Left renal pelvis (tissue), 4 donors: ENCODE data around the gene TP53BP2. TPM values are rescaled to one million over a fixed set of nuclear protein-coding genes. Genes with fewer than 3 reads are reported as not detected.

Experiments used
- DNase-seq, 4 donors: peaks; one replicate each; pipeline ENCODE4 v3.0.0-alpha.2; 2013; ENCODE audit warnings: low read depth in 4 of 4, low spot score in 3 of 4
- polyA plus RNA-seq, 4 donors: library from polyadenylated mRNA; unstranded; fragments of 120-200 nt; gene quantifications; one replicate each; pipeline ENCODE4 v1.2.1, GENCODE V29; 2013; ENCODE audit not compliant: insufficient read length in 4 of 4

The TP53BP2 gene
- polyA plus RNA-seq, 4 donors = 39.2 to 65.6 (median 50.3) TPM

- DNase-seq = no peak
These were observed 73.7 kb downstream of the TP53BP2 start for GRCh38 chr1:223771814-223772770.

GRCh38 chr1:223771469-223771813 lies 74.3 kb downstream of the TP53BP2 start:
- no peak for DNase-seq

- DNase-seq = no peak
These were observed 75.0 kb downstream of the TP53BP2 start for GRCh38 chr1:223770621-223771315.

- DNase-seq = no peak
These were observed 79.9 kb downstream of the TP53BP2 start for GRCh38 chr1:223765719-223766340.

- no peak for DNase-seq
These were observed 80.6 kb downstream of the TP53BP2 start for GRCh38 chr1:223765036-223765718.

GRCh38 chr1:223763881-223764280 lies 81.9 kb downstream of the TP53BP2 start:
- no peak for DNase-seq

GRCh38 chr1:223763251-223763650 lies 82.5 kb downstream of the TP53BP2 start:
- no peak for DNase-seq

GRCh38 chr1:223761411-223761810 lies 84.3 kb downstream of the TP53BP2 start:
- DNase-seq = no peak

- no peak for DNase-seq
These were observed 84.9 kb downstream of the TP53BP2 start for GRCh38 chr1:223760833-223761232.

- no peak for DNase-seq
These were observed 86.5 kb downstream of the TP53BP2 start for GRCh38 chr1:223759273-223759672.

GRCh38 chr1:223758734-223759133 lies 87.0 kb downstream of the TP53BP2 start:
- no peak for DNase-seq

- no peak for DNase-seq
These were observed 88.7 kb downstream of the TP53BP2 start for GRCh38 chr1:223756806-223757700.

- no peak for DNase-seq
These were observed 89.6 kb downstream of the TP53BP2 start for GRCh38 chr1:223755992-223756775.

GRCh38 chr1:223755432-223755792 lies 90.3 kb downstream of the TP53BP2 start:
- DNase-seq = no peak

- no peak for DNase-seq
These were observed 90.9 kb downstream of the TP53BP2 start for GRCh38 chr1:223754681-223755431.

GRCh38 chr1:223752721-223753515 lies 92.8 kb downstream of the TP53BP2 start:
- DNase-seq = no peak

GRCh38 chr1:223751696-223752095 lies 94.1 kb downstream of the TP53BP2 start:
- no peak for DNase-seq
